CD4-positive, alpha-beta T cell treated with Interleukin-6 at 100 ng/mL for 8 hours (primary cell): ENCODE results near the gene PSMA7.

ENCODE experiments used
- DNase-seq: peaks from one replicate; pipeline ENCODE4 v3.0.0-alpha.2; 2020; ENCODE audit warnings: mixed read lengths, low spot score

PSMA7 gene

GRCh38 chr20:62136283-62137091 is 6.7 kb downstream of the PSMA7 start:
- peak; percentile 69 for DNase-seq

GRCh38 chr20:62135573-62136266 is 7.5 kb downstream of the PSMA7 start:
- DNase-seq = no peak

GRCh38 chr20:62134735-62135231 is 8.4 kb downstream of the PSMA7 start:
- DNase-seq = no peak

GRCh38 chr20:62133864-62134263 is 9.3 kb downstream of the PSMA7 start:
- DNase-seq = no peak

GRCh38 chr20:62133051-62133845 is 9.9 kb downstream of the PSMA7 start:
- no peak for DNase-seq

- DNase-seq = no peak
Measured at GRCh38 chr20:62132421-62132820, 10.8 kb downstream of the PSMA7 start.

- DNase-seq = no peak
Measured at GRCh38 chr20:62131560-62132320, 11.5 kb downstream of the PSMA7 start.

GRCh38 chr20:62129731-62130531 is 13.3 kb downstream of the PSMA7 start:
- no peak for DNase-seq

GRCh38 chr20:62128502-62128901 is 14.7 kb downstream of the PSMA7 start:
- DNase-seq = no peak

- DNase-seq = no peak
Measured at GRCh38 chr20:62127799-62128198, 15.4 kb downstream of the PSMA7 start.

GRCh38 chr20:62126141-62126540 is 17.1 kb downstream of the PSMA7 start:
- no peak for DNase-seq

GRCh38 chr20:62123450-62124118 is 19.6 kb downstream of the PSMA7 start:
- DNase-seq = no peak

- DNase-seq = no peak
Measured at GRCh38 chr20:62122654-62123449, 20.3 kb downstream of the PSMA7 start.

- peak; percentile 98 for DNase-seq
Measured at GRCh38 chr20:62121776-62122653, 21.2 kb downstream of the PSMA7 start, which contains the start of gene LSM14B. Gene LSM14B (plus strand): TSS chr20:62122475. CDS start chr20:62122667, 192 bp downstream.

GRCh38 chr20:62120990-62121775 is 22.0 kb downstream of the PSMA7 start:
- peak; percentile 21 for DNase-seq

- no peak for DNase-seq
Measured at GRCh38 chr20:62120365-62120762, 22.8 kb downstream of the PSMA7 start.

- DNase-seq = no peak
Measured at GRCh38 chr20:62119591-62120364, 23.4 kb downstream of the PSMA7 start.
